Stimulated activated naive CD8-positive, alpha-beta T cell treated with anti-CD3 and anti-CD28 coated beads, Interleukin-15, amount 100 ng/mL, for 72 hours (primary cell): ENCODE measurements around the gene CCNQ.

Experiments used
- ATAC-seq: fragments of 150-1000 bp; cut with Tn5 transposase; 2 replicates; pipeline ENCODE4 v1.10.0; 2021; ENCODE audit warnings: mild to moderate bottlenecking, moderate library complexity
- DNase-seq, 2 donors: peaks; one replicate each; pipeline ENCODE4 v3.0.0; 2021 to 2022
- H3K27ac Mint-ChIP-seq, 2 donors: one replicate each; pipeline ENCODE4 v1.8.0; 2022; ENCODE audit warnings: mild to moderate bottlenecking in 2 of 2, mixed read lengths in 2 of 2, moderate library complexity in 2 of 2
- H3K27me3 Mint-ChIP-seq: one replicate; pipeline ENCODE4 v1.8.0; 2022; ENCODE audit warnings: mixed read lengths
- H3K4me1 Mint-ChIP-seq: one replicate; pipeline ENCODE4 v1.8.0; 2022; ENCODE audit warnings: mild to moderate bottlenecking, mixed read lengths
- H3K4me3 Mint-ChIP-seq, 2 donors: one replicate each; pipeline ENCODE4 v1.8.0; 2022; ENCODE audit warnings: mild to moderate bottlenecking in 2 of 2, mixed read lengths in 2 of 2, moderate library complexity in 1 of 2
- H3K9me3 Mint-ChIP-seq, 2 donors: one replicate each; pipeline ENCODE4 v1.8.0; 2022; ENCODE audit warnings: mixed read lengths in 2 of 2

CCNQ gene

DNA sequence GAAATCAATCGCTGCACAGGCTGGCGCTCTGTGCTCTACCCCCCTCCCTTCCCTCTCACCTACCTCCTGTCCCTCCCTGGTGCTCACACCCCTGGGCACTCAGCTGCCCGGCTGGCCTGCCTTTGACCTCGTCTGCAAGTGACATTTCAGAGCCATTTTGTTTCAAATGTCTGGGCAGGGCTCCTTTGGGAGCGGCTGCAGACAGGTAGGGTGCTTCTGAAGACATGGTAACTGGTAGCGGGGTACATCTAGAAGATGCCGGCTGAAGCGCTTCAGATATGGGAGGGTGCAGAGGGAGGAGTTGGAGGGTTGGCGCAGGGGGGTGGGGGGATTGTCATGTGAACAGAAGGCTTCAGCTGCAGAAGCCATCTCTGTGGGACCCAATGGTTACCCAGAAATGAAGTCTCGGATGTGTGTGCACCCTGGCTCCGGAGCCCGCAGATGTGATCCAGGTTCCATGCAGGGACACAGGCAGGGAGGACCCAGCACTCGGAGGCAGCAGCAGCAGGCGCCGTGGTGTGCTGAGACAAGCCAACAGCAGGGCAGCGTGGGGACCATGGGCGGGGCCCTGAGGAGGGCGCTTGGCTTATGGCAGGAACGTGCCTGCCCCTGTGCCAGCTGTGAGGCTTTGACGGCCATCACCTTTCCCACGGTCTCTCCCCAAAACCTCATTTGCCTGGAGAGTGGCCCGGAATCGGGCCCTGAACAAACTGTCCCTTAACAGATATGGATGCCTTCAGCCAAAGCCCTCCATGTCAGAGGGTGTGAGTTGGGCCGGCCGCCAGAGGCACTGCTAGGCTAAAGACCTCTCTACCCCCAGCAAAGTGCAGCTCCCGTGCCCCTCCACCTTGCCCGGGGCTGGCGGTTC is 40.5 kb upstream of the CCNQ start:
- Mint-ChIP-seq H3K4me1 (peaks cover 20% of the 10 kb centered on the region), H3K4me3 (no peak overlapping the region), H3K27me3 (peaks cover 62% of the 10 kb centered on the region), H3K9me3 (no peaks in the 10 kb centered on the region), H3K27ac (no peak overlapping the region)
- no peak for DNase-seq
- no peak for ATAC-seq

DNA sequence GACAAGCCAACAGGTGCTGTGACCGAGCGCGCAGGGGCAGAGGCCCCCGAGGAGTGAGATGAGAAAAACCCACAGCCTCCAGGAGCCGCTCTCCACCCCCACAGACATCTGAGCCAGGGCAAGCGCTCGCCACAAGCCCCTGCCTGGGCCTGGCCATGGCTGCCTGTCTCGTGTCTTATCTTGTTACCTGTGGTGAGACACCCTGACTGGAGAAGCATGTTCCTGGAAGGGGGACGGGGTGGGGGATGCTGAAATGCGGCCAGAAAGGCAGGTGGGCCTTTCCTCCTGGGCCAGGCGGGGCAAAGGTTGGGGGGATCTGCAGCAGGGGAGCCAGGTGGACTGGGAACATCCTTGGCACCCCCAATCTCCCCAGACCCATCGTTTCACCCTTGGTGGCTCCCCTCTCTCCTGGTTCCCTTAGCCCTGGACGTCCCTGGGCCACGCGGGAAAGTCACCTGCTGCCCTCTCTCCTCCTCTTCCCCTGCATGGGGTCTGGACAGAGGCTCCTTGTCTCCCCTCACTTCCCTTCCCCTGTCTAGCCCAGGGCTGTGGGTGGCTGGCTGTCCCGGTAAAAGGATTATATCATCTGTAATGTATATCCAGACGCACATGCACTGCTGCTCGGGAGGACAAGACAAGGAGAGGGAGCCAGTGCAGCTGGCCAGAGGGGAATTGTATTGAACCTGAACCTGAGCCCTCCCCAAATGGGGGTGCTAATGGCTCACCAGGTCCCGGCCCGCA is 39.7 kb upstream of the CCNQ start:
- H3K27ac Mint-ChIP-seq = peak overlapping the region in 1 of 2 donors; percentile 68
- no peaks in the 10 kb centered on the region for H3K9me3 Mint-ChIP-seq
- H3K4me3 Mint-ChIP-seq = no peak overlapping the region
- DNase-seq = no peak
- H3K4me1 Mint-ChIP-seq = peaks cover 18% of the 10 kb centered on the region
- peaks cover 60% of the 10 kb centered on the region for H3K27me3 Mint-ChIP-seq
- ATAC-seq = no peak

DNA sequence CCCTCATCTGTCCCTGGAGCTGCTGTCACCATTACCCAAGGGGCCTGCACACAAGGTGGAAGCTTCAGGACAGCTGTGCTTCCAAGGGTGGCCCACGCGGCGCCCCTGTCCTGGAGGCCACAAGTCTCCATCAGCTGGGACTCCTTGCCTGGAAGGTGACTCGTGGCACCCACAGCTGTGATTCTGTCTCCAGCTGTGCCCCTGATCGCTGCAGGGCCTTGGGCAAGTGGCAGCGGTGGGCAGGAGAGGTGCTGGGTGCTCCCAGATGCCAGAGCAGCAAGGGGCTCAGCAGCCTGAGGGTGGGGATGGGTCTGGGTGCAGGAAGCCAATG is 39.1 kb upstream of the CCNQ start:
- DNase-seq = no peak
- H3K4me1 Mint-ChIP-seq = peaks cover 12% of the 10 kb centered on the region
- no peak overlapping the region for H3K27ac Mint-ChIP-seq
- no peak overlapping the region for H3K4me3 Mint-ChIP-seq
- H3K9me3 Mint-ChIP-seq = no peaks in the 10 kb centered on the region
- H3K27me3 Mint-ChIP-seq = peaks cover 55% of the 10 kb centered on the region
- ATAC-seq = no peak

DNA sequence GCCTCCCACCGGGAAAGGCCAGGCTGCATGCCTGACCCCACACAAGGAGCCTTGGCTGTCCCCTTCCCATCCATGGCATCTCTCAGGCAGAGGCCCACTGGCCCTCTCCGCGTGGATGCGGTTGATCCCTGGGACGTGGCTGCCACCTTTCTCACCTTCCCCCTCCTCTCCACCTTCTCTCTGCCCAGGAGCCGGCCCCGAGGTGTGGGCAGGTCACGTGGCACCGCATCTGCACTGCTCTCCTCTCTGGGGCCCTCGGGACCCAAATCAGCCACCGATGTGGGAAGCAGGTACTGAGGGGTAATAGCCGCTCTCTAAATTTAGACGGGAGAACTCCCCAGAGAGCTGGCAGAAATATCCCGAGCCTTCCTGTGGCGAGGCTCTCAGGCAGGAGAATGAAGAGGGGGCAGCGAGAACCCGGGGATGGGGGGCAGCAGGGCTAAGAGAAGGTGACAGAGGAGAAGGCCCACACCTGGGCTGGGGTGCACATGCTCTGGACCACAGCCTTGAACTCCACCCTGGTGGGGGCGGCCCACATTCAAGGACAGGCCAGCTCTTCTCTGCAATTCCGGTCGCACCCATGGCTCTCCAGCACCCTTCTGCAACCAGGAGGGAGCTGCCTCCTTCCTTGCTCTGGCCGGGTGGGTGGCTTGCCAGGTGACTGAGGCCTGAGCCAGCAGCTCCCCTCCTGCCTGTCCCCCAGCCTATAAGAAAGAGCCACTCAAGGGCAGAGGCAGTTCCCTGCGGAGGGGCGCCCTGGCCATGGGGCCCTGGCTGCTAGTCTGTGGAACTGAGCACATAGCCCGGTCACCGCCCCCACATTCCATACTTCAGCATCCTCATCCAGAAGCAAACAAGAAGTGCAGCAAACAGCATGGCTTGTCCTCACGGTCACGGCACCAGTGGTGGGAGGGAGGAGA is 38.4 kb upstream of the CCNQ start:
- Mint-ChIP-seq H3K4me1 (peaks cover 6% of the 10 kb centered on the region), H3K27ac (no peak overlapping the region), H3K4me3 (no peak overlapping the region), H3K9me3 (no peaks in the 10 kb centered on the region), H3K27me3 (peaks cover 48% of the 10 kb centered on the region)
- no peak for ATAC-seq
- DNase-seq = no peak

DNA sequence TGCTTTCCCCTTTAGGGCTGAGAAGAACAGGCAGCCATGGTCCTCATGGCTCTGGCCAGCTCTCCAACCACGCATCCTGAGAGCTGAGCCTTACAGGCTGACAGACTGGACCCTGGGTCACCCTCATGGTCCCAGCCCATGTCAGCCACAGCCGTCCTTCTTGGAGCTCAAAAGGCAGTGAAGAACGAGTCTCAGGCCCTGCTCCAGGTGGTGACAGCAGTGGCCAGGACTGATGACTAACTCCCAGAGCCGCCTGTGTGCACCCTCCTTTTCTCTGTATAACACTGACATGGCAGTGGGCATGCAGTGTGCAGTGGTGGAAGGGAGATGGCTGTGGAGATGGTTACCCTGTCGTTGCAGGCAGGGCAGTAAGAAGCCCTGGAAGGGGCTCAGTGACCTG is 37.8 kb upstream of the CCNQ start:
- H3K9me3 Mint-ChIP-seq = no peaks in the 10 kb centered on the region
- peaks cover 44% of the 10 kb centered on the region for H3K27me3 Mint-ChIP-seq
- ATAC-seq (no peak), DNase-seq (no peak)
- no peak overlapping the region for H3K4me3 Mint-ChIP-seq
- no peak overlapping the region for H3K27ac Mint-ChIP-seq
- H3K4me1 Mint-ChIP-seq = peaks cover 6% of the 10 kb centered on the region

DNA sequence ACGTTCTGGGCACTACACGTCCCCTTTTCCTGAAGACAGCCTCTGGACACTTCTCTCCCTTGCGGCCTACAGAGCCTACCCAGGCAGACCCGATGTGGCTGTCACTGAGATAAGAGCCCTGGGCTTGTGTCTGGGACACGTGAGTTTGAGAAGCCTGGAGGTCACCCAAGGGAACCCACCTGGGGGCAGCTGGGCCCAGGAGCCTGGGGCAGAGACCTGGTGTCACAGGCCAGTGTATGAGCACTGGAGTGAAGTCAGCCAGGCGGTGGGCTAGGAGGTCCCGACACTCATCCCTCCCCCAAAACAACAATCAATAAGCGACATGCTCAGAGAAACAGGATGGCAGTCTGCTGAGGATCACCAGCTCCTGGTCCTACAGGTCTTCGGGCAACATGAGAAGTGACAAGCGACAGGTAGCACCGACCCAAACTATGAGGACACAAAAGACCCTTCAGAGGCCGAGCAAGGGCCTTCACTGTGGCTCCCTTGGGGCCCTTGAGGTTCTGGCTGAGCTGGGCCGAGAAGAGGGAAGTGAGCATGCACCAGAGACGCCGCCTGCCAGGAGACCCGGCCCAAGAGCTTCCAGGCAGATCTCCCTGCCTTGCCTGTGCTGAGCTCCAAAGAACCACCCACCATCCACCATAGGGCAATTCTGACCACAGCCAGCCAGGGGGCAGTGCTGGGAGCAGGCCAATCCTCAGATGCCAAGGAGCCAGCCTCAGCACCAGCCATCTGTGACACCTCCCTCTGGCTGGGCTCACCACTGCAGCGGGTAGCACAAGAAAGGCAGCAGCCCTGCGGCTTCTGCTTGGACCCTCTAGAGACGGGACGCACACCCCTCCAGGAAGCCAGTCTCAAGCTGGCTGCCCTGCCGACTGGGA is 37.1 kb upstream of the CCNQ start:
- ATAC-seq = peak; percentile 75
- no peak overlapping the region for H3K27ac Mint-ChIP-seq
- H3K27me3 Mint-ChIP-seq = peaks cover 37% of the 10 kb centered on the region
- H3K9me3 Mint-ChIP-seq = no peaks in the 10 kb centered on the region
- no peaks in the 10 kb centered on the region for H3K4me1 Mint-ChIP-seq
- no peak overlapping the region for H3K4me3 Mint-ChIP-seq
- no peak for DNase-seq

DNA sequence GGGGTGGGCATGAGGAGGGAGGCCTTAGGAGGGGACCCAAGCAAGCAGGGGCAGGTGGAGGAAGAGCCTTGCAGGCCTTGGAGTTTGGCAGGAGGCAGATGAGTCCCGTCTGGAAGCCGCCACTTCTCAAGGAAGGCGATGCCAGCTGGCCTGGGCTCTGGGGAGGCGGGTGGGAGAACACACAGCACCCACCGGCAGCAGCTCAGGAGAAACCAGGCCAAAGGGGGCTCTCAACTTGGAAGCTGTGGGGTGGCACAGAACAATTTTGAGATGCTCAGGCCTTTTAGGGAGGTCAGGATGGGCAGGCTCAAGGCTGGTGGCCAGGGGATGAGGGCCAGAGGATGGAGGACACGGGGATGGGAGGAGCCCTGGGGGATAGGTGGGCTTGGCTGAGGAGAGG is 36.4 kb upstream of the CCNQ start:
- ATAC-seq (no peak), DNase-seq (no peak)
- H3K4me1 Mint-ChIP-seq = no peaks in the 10 kb centered on the region
- H3K27me3 Mint-ChIP-seq = peaks cover 31% of the 10 kb centered on the region
- H3K27ac Mint-ChIP-seq = no peak overlapping the region
- no peaks in the 10 kb centered on the region for H3K9me3 Mint-ChIP-seq
- H3K4me3 Mint-ChIP-seq = no peak overlapping the region

DNA sequence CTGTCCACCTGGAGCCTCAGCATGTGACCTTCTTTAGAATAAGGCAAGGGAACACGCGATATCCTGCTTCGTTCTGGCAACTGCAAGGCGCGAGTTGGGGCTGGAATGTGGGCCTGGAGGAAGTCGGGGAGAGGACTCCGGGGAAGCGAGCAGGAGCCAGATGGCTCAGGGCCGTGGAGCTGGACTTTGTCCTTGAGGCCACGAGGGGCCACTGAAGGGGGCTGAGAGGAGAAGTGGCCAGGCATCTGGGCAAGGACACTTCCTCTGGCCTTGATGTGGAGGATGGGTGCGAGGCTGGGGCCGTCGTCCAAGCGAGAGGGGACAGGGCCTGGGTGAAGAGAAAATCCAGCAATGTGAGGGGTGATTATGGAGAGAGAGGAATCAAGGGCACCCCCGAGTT is 35.9 kb upstream of the CCNQ start:
- peak overlapping the region in 1 of 2 donors; percentile 68 for H3K27ac Mint-ChIP-seq
- no peaks in the 10 kb centered on the region for H3K9me3 Mint-ChIP-seq
- peaks cover 31% of the 10 kb centered on the region for H3K27me3 Mint-ChIP-seq
- no peak for ATAC-seq
- no peak overlapping the region for H3K4me3 Mint-ChIP-seq
- no peaks in the 10 kb centered on the region for H3K4me1 Mint-ChIP-seq
- no peak for DNase-seq

DNA sequence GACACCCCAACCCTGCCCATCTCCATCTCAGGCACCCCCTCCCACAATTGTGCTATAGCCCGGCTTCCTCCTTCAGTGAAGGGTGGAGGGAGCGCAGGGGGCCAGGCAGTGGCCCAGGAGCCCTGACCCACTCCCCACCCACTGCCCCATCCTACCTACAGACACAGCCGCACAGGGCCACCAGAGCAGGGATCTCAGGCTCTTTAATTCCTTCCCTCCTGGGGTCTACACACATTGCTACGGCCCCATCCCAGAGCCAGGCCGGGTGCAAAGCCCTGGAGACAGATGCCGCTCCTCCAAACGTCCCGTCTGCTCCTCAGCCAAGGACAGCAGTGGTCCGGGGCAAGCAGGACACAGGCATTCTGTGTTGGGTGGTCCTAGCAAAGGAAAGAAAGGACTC is 35.3 kb upstream of the CCNQ start:
- no peaks in the 10 kb centered on the region for H3K9me3 Mint-ChIP-seq
- DNase-seq (no peak), ATAC-seq (no peak)
- H3K27ac Mint-ChIP-seq = no peak overlapping the region
- H3K4me3 Mint-ChIP-seq = no peak overlapping the region
- peaks cover 31% of the 10 kb centered on the region for H3K27me3 Mint-ChIP-seq
- H3K4me1 Mint-ChIP-seq = no peaks in the 10 kb centered on the region

DNA sequence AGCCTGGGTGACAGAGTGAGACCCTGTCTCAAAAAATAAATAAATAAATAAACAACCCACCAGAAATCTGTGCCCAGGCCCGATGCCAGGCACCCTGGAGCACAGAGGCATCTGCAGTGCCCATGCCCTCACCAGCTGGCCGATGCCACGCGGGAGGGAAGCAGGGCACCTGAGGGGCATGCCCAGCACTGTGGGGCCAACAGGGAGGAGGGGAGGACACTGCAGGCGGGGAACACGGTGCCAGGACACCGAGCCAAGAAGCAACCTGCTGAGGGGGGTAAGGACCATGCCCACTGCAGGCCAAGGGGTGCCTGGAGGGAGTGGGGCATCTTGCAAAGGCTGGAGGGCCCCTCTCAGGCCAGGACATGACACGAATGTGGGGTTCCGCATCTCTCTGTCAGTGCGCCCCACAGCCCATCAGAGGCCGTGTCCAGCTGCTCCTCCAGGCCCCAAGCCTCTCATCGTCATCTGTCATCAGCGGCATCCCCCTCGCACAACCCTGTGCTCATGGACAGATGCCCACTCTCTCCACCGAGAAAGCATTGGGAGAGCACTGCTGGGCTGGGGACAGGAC is 34.8 kb upstream of the CCNQ start:
- ATAC-seq = no peak
- H3K9me3 Mint-ChIP-seq = no peaks in the 10 kb centered on the region
- H3K4me1 Mint-ChIP-seq = no peaks in the 10 kb centered on the region
- H3K27ac Mint-ChIP-seq = no peak overlapping the region
- no peak overlapping the region for H3K4me3 Mint-ChIP-seq
- no peak for DNase-seq
- H3K27me3 Mint-ChIP-seq = peaks cover 26% of the 10 kb centered on the region

DNA sequence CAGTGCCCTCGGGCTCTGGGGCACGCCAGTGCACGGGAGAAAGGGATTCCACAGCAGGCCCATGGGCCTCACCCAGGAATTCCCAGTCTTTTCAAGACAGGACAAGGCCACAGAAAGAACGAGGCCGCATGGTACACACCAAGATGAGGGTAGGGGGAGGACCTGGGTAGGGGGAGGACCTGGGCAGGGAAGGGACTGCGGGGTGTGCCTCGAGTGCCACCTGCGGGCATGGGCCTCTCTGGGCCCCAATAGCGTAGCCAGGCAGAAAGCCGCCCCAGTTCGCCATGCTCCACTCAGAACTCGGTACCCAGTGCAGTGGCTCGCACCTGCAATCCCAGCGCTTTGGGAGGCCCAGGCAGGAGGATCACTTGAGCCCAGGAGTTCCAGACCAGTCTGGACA is 34.1 kb upstream of the CCNQ start:
- H3K4me1 Mint-ChIP-seq = no peaks in the 10 kb centered on the region
- H3K27me3 Mint-ChIP-seq = peaks cover 19% of the 10 kb centered on the region
- H3K9me3 Mint-ChIP-seq = no peaks in the 10 kb centered on the region
- DNase-seq = no peak
- H3K4me3 Mint-ChIP-seq = no peak overlapping the region
- ATAC-seq = no peak
- H3K27ac Mint-ChIP-seq = no peak overlapping the region

DNA sequence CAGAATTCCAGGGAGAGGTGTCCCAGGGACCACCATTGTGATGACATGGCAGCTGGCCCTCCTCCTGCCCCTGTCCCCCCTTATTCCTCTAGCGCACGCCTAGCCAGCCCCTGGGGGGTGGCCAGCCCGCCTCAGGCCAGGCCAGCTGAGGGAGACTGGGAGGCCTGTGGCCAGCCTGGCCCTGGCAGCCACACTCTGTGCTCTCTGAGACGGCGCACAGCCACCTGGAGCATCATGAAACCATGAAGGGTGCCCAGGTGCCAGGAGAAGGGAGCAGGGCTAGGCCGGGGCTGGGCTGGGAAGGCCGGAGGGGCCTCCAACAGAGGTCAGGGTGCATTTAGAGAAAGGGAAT is 33.6 kb upstream of the CCNQ start:
- ATAC-seq (no peak), DNase-seq (no peak)
- Mint-ChIP-seq H3K9me3 (no peaks in the 10 kb centered on the region), H3K27ac (no peak overlapping the region), H3K4me1 (no peaks in the 10 kb centered on the region), H3K4me3 (no peak overlapping the region), H3K27me3 (peaks cover 15% of the 10 kb centered on the region)

DNA sequence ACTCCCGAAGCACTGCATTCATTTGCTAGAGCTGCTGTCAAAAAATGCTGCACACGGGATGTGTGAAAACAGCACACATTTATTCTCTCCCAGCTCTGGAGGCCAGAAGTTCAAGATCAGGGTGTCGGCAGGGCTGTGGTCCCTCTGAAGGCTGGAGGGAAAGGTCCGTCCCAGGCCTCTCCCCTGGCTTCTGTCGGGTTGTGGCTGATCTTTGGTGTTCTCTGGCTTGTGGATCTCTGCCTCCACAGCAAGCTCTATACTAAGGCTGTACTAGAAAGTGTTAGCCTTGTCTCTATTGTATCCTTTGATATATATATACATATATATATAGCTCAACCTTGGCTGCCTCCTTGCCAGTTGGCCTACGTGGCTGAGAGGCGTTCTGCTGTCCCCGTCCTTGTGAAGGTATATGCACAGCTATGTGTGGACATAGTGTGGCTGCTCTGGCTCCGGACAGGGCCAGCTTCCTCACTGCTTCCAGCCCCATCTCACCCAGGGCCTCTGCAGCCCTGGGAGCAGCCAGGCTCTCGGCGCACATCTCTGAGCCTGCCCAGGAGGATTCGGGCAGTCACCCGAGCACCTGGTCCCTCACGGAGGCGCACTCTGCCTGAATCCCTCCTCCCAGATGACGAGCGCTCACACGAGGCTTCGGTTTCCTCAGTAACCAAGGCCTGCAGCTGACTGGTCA is 33.1 kb upstream of the CCNQ start:
- no peak for ATAC-seq
- peaks cover 14% of the 10 kb centered on the region for H3K27me3 Mint-ChIP-seq
- no peak overlapping the region for H3K4me3 Mint-ChIP-seq
- H3K4me1 Mint-ChIP-seq = no peaks in the 10 kb centered on the region
- H3K27ac Mint-ChIP-seq = no peak overlapping the region
- H3K9me3 Mint-ChIP-seq = no peaks in the 10 kb centered on the region
- DNase-seq = no peak

DNA sequence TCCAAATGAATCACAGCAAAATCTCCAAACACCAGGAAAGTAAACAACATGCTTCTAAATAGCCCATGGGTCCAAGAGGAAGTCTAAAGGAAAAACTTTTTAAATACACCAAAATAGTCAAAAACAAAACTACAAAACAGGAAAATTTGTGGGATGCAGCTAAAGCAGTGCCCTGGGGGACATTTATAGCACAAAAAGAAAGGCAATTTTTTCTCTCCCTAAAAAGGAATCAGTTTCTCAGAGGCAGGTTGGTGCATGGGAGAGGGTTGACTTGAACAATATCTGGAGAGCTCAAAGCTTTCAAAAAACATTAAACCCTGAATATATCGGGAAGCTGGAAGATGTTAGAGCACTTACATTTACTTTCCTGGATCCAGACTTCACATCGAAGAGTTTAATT is 32.4 kb upstream of the CCNQ start:
- Mint-ChIP-seq H3K27me3 (peaks cover 14% of the 10 kb centered on the region), H3K4me3 (no peak overlapping the region), H3K4me1 (no peaks in the 10 kb centered on the region), H3K9me3 (no peaks in the 10 kb centered on the region), H3K27ac (no peak overlapping the region)
- ATAC-seq (no peak), DNase-seq (no peak)
